IPS DF 6.9 (cell line): ENCODE data around the gene VSIG10L2.
"Not testable (repeated sequence)": the region's sequence is repeated elsewhere in the genome, so short reads cannot be mapped to it uniquely, and the experiment has no call there.

Experiments used
- DNase-seq: peaks from one replicate; pipeline ENCODE4 v3.0.0-alpha.2; 2013; ENCODE audit warnings: low read depth, low spot score
- H3K27ac ChIP-seq: one replicate; pipeline ENCODE4 v1.5.1; 2013; ENCODE audit warnings: low read length, control low read depth
- H3K27me3 ChIP-seq: 2 replicates; pipeline ENCODE4 v1.6.1; 2013; ENCODE audit warnings: mild to moderate bottlenecking, low read length; ENCODE audit not compliant: control insufficient read depth, insufficient read depth
- H3K36me3 ChIP-seq: 2 replicates; pipeline ENCODE4 v1.6.1; 2013; ENCODE audit warnings: low read length; ENCODE audit not compliant: control insufficient read depth, insufficient read depth
- H3K4me1 ChIP-seq: 2 replicates; pipeline ENCODE4 v1.6.1; 2013; ENCODE audit warnings: low read length; ENCODE audit not compliant: control insufficient read depth, insufficient read depth
- H3K4me3 ChIP-seq: 2 replicates; pipeline ENCODE4 v1.5.1; 2013; ENCODE audit warnings: mild to moderate bottlenecking, low read length
- H3K9me3 ChIP-seq: 2 replicates; pipeline ENCODE4 v1.6.1; 2013; ENCODE audit warnings: low read length, inconsistent platforms; ENCODE audit not compliant: control insufficient read depth, insufficient read depth
- WGBS: extraction: QIAGEN DNeasy Blood & Tissue Kit; methylation state at CpG from one replicate; pipeline ENCODE4 v1.1.7; 2013; ENCODE audit warnings: mixed read lengths, missing lambda C conversion rate; ENCODE audit not compliant: insufficient read length, insufficient coverage; 5-methylcytosine and 5-hydroxymethylcytosine counted together

VSIG10L2 gene

DNA sequence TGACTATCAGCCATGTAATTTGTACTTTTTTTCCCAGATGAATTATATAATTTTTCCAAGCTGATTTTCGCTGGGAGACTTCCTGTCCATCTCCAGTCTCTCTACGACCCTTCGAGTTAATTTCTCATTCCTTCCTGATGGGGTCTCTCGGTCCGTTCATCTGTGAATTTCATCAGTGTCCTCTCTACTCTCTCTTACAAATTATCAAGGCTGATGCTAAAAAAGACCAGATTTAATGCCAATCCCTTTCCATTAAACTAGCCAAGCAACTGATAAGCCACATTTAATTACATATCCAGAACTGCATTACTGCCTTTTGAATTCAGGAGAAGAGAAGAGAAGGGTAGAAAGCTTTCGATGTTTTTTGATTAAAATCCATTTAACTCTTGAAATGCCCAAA, 25.8 kb downstream of the VSIG10L2 start:
- no peak overlapping the region for H3K27ac ChIP-seq
- H3K4me1 ChIP-seq, result no peaks in the 10 kb centered on the region
- WGBS, result no CpG with 5 or more reads among the region's 6 CpGs
- no peak overlapping the region for H3K4me3 ChIP-seq
- no peak for DNase-seq
- no peaks in the 10 kb centered on the region; the same call in 1 of the 2 replicates for H3K36me3 ChIP-seq
- H3K27me3 ChIP-seq, result no peaks in the 10 kb centered on the region
- no peaks in the 10 kb centered on the region for H3K9me3 ChIP-seq

DNA sequence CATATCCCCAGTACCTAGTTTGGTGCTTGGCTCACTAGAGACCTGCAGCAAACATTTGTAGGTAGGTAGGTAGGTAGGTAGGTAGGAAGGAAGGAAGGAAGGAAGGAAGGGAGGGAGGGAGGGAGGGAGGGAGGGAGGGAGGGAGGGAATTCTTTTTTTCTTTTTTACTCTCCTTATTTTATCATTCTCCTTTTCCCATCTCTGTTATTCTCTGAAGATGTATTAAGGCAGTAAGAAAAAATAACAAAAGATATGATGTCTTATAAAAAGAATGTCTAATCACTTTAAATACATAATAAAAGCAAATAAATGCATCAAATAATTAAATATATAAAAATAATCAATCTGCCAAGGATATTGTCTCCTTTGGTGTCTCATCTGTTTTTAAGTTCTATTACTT, 28.4 kb downstream of the VSIG10L2 start:
- Histone ChIP-seq H3K4me1 (no peaks in the 10 kb centered on the region), H3K27me3 (no peaks in the 10 kb centered on the region), H3K4me3 (no peak overlapping the region), H3K27ac (no peak overlapping the region), H3K36me3 (no peaks in the 10 kb centered on the region; the same call in 1 of the 2 replicates), H3K9me3 (no peaks in the 10 kb centered on the region)
- DNase-seq, result no peak

DNA sequence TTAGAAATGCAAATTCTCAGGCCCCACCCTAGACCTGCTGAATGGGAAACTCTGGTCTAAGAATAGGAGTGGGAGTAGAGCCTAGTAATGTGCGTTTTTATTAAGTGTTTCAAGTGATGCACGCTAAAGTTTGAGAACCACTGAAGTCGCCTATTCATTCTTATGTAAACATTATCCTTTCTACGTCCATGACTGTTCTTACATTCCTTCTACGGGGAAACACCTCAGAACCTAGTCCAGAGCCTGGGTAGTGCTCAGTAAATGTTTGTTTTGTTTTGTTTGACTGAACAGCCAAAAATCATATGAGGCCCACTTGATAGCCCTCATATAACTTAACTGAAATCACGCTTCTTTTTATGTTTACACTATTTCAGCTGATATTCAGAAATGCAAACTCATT, 29.8 kb downstream of the VSIG10L2 start:
- Histone ChIP-seq H3K9me3 (no peaks in the 10 kb centered on the region), H3K36me3 (no peaks in the 10 kb centered on the region; the same call in 1 of the 2 replicates), H3K27ac (no peak overlapping the region), H3K4me3 (no peak overlapping the region), H3K4me1 (no peaks in the 10 kb centered on the region; the same call in 1 of the 2 replicates), H3K27me3 (no peaks in the 10 kb centered on the region)
- WGBS, result no CpG with 5 or more reads among the region's 6 CpGs
- no peak for DNase-seq

DNA sequence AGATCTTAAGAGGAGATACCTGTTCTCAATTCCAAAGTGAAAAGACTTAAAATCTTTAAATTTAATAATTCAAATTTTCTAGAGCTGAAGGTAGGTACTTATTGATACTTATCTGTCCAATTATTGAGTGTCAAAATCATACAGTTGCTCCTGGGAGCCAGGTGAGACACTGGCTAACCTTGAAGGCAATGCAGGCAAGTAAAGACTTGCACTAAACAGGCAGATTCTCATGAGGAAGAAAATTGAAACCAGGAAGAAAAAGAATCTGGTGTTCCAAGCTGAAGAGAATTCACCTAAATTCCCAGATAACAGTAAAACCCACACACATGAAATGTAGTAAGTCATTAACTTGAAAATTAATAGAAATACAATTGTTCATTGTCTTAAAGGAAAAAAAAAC, 30.3 kb downstream of the VSIG10L2 start:
- no peak for DNase-seq
- Histone ChIP-seq H3K9me3 (no peaks in the 10 kb centered on the region), H3K4me1 (no peaks in the 10 kb centered on the region; the same call in 1 of the 2 replicates), H3K27ac (no peak overlapping the region), H3K4me3 (no peak overlapping the region), H3K27me3 (no peaks in the 10 kb centered on the region), H3K36me3 (no peaks in the 10 kb centered on the region; the same call in 1 of the 2 replicates)

GRCh38 chr11:125977333-125977732, 31.5 kb downstream of the VSIG10L2 start:
- Histone ChIP-seq H3K9me3 (no peaks in the 10 kb centered on the region), H3K36me3 (no peaks in the 10 kb centered on the region; the same call in 1 of the 2 replicates), H3K4me1 (no peaks in the 10 kb centered on the region; the same call in 1 of the 2 replicates), H3K4me3 (no peak overlapping the region), H3K27ac (no peak overlapping the region), H3K27me3 (no peaks in the 10 kb centered on the region)
- DNase-seq, result no peak
- WGBS, result no CpG with 5 or more reads among the region's 3 CpGs

DNA sequence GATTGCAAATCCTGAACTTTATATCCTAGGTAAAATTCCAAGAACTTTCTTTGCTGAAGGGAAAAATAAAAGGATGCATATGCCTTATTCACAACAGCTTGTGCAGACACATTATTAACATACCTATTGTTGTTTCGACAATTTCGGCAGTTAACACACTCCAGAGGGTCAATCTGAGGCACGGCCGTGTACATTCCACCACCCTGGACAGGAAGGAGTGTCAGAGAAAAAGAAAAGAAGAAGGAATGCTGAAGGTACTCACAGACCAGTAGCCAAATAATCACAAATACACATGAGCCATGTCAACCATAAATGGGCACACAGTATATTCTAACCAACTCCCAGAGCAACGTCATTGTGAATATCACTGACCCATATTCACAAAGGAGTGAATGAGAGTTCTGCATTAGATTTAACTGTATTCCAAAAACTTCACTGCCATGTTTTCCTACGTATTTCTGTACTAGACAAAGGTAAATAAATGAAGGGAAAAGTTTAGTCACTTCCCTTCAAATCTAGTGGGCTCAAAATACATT, 32.4 kb downstream of the VSIG10L2 start:
- Histone ChIP-seq H3K9me3 (no peaks in the 10 kb centered on the region), H3K27ac (no peak overlapping the region), H3K4me3 (no peak overlapping the region), H3K4me1 (no peaks in the 10 kb centered on the region; the same call in 1 of the 2 replicates), H3K36me3 (peaks cover 2% of the 10 kb centered on the region; the same call in 1 of the 2 replicates), H3K27me3 (no peaks in the 10 kb centered on the region)
- WGBS, result no CpG with 5 or more reads among the region's 6 CpGs
- DNase-seq, result no peak

GRCh38 chr11:125978778-125979407, 33.0 kb downstream of the VSIG10L2 start:
- no peak for DNase-seq
- WGBS, result no CpG with 5 or more reads among the region's 3 CpGs
- Histone ChIP-seq H3K27ac (no peak overlapping the region), H3K4me3 (no peak overlapping the region), H3K4me1 (no peaks in the 10 kb centered on the region; the same call in 1 of the 2 replicates), H3K36me3 (peaks cover 3% of the 10 kb centered on the region; the same call in 1 of the 2 replicates), H3K9me3 (no peaks in the 10 kb centered on the region), H3K27me3 (no peaks in the 10 kb centered on the region)

- DNase-seq, result no peak
- no peaks in the 10 kb centered on the region; the same call in 1 of the 2 replicates for H3K4me1 ChIP-seq
- H3K4me3 ChIP-seq, result no peak overlapping the region
- H3K36me3 ChIP-seq, result peaks cover 3% of the 10 kb centered on the region; the same call in 1 of the 2 replicates
- no peaks in the 10 kb centered on the region for H3K9me3 ChIP-seq
- H3K27me3 ChIP-seq, result no peaks in the 10 kb centered on the region
- no peak overlapping the region for H3K27ac ChIP-seq
- WGBS, result no CpG with 5 or more reads among the region's 3 CpGs
These were observed 33.7 kb downstream of the VSIG10L2 start for GRCh38 chr11:125979511-125979910.

DNA sequence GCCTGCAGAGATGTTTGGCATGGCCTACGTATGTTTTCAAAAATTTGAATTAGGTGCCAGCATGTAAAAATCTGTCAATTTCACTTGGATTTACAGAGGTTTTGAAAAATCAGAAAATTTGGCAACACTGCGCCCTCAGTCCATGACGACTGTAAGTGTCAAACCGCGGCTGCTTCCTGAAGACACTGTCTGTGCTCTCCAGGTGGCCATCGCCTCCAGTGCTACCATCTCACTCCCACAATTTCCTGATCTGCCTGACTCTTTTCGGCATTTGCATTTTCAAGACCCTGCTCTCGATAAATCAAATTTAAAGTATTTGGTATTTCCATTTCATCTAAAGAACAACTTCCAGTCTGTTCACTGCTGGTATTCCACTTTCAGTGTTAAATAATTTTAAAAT, 34.6 kb downstream of the VSIG10L2 start:
- Histone ChIP-seq H3K36me3 (peaks cover 3% of the 10 kb centered on the region; the same call in 1 of the 2 replicates), H3K9me3 (no peaks in the 10 kb centered on the region), H3K4me3 (no peak overlapping the region), H3K27ac (no peak overlapping the region), H3K4me1 (no peaks in the 10 kb centered on the region; the same call in 1 of the 2 replicates), H3K27me3 (no peaks in the 10 kb centered on the region)
- DNase-seq, result no peak
- whole genome bisulfite sequencing, result no CpG with 5 or more reads among the region's 8 CpGs

- H3K27ac ChIP-seq, result no peak overlapping the region
- WGBS, result no CpG with 5 or more reads among the region's 3 CpGs
- H3K4me1 ChIP-seq, result no peaks in the 10 kb centered on the region; the same call in 1 of the 2 replicates
- H3K36me3 ChIP-seq, result peaks cover 3% of the 10 kb centered on the region; the same call in 1 of the 2 replicates
- no peaks in the 10 kb centered on the region for H3K9me3 ChIP-seq
- no peaks in the 10 kb centered on the region for H3K27me3 ChIP-seq
- no peak for DNase-seq
- H3K4me3 ChIP-seq, result no peak overlapping the region
These were observed 36.5 kb downstream of the VSIG10L2 start for GRCh38 chr11:125982348-125982730.

DNA sequence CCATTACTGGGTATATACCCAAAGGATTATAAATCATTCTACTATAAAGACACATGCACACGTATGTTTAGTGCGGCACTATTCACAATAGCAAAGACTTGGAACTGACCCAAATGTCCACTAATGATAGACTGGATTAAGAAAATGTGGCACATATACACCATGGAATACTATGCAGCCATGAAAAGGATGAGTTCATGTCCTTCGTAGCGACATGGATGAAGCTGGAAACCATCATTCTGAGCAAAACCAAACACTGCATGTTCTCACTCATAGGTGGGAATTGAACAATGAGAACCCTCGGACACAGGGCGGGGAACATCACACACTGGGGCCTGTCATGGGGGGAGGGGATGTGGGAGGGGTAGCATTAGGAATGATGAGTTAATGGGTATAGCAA, 40.1 kb downstream of the VSIG10L2 start:
- H3K27me3 ChIP-seq, result not testable (repeated sequence)
- no CpG with 5 or more reads among the region's 6 CpGs for WGBS

More for the DNA sequence above, 40.1 kb downstream of the VSIG10L2 start:
- not testable (repeated sequence) for H3K9me3 ChIP-seq, DNase-seq, H3K4me1 ChIP-seq, H3K36me3 ChIP-seq, H3K4me3 ChIP-seq, H3K27ac ChIP-seq
